ENCODE results near the gene VHLL.

VHLL gene

GRCh38 chr1:156291226-156292061 is 7.7 kb downstream of the VHLL start:
- no peak for DNase-seq (ENCODE audit: low read depth)
- H3K4me3 ChIP-seq (ENCODE audit: low read depth, low read length) = peak overlapping the region; percentile 72
- no peak for TF ChIP-seq CTCF (IDR thresholded peaks at IDR 0.05; ENCODE audit: control insufficient read depth, extremely low read depth, insufficient read depth)

- peak; percentile 62 for DNase-seq (ENCODE audit: low read depth)
- no peak for TF ChIP-seq CTCF (IDR thresholded peaks at IDR 0.05; ENCODE audit: control insufficient read depth, extremely low read depth, insufficient read depth)
Observed at GRCh38 chr1:156289857-156290256, 9.2 kb downstream of the VHLL start.

GRCh38 chr1:156286061-156286460 is 13.0 kb downstream of the VHLL start:
- no peak overlapping the region for H3K4me3 ChIP-seq (ENCODE audit: low read depth, low read length)
- TF ChIP-seq CTCF (IDR thresholded peaks at IDR 0.05; ENCODE audit: control insufficient read depth, extremely low read depth, insufficient read depth) = no peak
- no peak for DNase-seq (ENCODE audit: low read depth)

More at GRCh38 chr1:156289857-156290256, 9.2 kb downstream of the VHLL start:
- peak overlapping the region; percentile 72 for H3K4me3 ChIP-seq (ENCODE audit: low read depth, low read length)

GRCh38 chr1:156285437-156285836 is 13.7 kb downstream of the VHLL start:
- no peak for DNase-seq (ENCODE audit: low read depth)
- TF ChIP-seq CTCF (IDR thresholded peaks at IDR 0.05; ENCODE audit: control insufficient read depth, extremely low read depth, insufficient read depth) = no peak
- H3K4me3 ChIP-seq (ENCODE audit: low read depth, low read length) = peak overlapping the region; percentile 74

GRCh38 chr1:156284757-156285156 is 14.3 kb downstream of the VHLL start:
- no peak for TF ChIP-seq CTCF (IDR thresholded peaks at IDR 0.05; ENCODE audit: control insufficient read depth, extremely low read depth, insufficient read depth)
- no peak for DNase-seq (ENCODE audit: low read depth)
- H3K4me3 ChIP-seq (ENCODE audit: low read depth, low read length) = peak overlapping the region; percentile 74

GRCh38 chr1:156284112-156284511 is 15.0 kb downstream of the VHLL start, which contains the start of gene TMEM79:
TMEM79 (plus strand) TSS chr1:156284325; CDS start chr1:156285227, 902 bp downstream.
- peak within 1 kb of the TSS; percentile 74 for H3K4me3 ChIP-seq (ENCODE audit: low read depth, low read length)
- no peak for TF ChIP-seq CTCF (IDR thresholded peaks at IDR 0.05; ENCODE audit: control insufficient read depth, extremely low read depth, insufficient read depth)
- no peak for DNase-seq (ENCODE audit: low read depth)
